Thyroid gland (tissue), 4 donors: ENCODE measurements around the gene LARGE1. TPM values are rescaled to one million over a fixed set of nuclear protein-coding genes. Genes with fewer than 3 reads are reported as not detected.

ENCODE experiments used
- DNase-seq, 2 donors: peaks; one replicate each; pipeline ENCODE4 v3.0.0-alpha.2; 2019
- H3K27ac ChIP-seq, 3 donors: fragments of 200-600 bp; sonication (generic); 1 replicate in 2 of 3; 2 replicates in 1 of 3; pipeline ENCODE4 v1.5.1; 2016 to 2019; ENCODE audit warnings: mild to moderate bottlenecking in 1 of 3, moderate library complexity in 1 of 3
- H3K27me3 ChIP-seq: fragments of 200-600 bp; sonication (generic); one replicate; pipeline ENCODE4 v1.5.1; 2019
- H3K36me3 ChIP-seq, 2 donors: fragments of 200-600 bp; sonication (generic); one replicate each; pipeline ENCODE4 v1.5.1; 2016 to 2019
- H3K4me1 ChIP-seq, 2 donors: fragments of 200-600 bp; sonication (generic); one replicate each; pipeline ENCODE4 v1.5.1; 2017 to 2019
- H3K4me3 ChIP-seq, 3 donors: fragments of 200-600 bp; sonication (generic); replicated peaks in 1 of 3; 1 replicate in 2 of 3; 2 replicates in 1 of 3; pipeline ENCODE4 v1.5.1; 2016; ENCODE audit warnings: mild to moderate bottlenecking in 1 of 3
- H3K9me3 ChIP-seq: fragments of 200-600 bp; sonication (generic); one replicate; pipeline ENCODE4 v1.5.1; 2017
- CTCF ChIP-seq, 6 experiments: fragments of 200-600 bp in 3 of 6; fragments of 450-650 bp in 3 of 6; sonication (generic) in 3 of 6; IDR thresholded peaks; one replicate each; pipeline ENCODE4 v1.5.1; 2016 to 2019; ENCODE audit warnings: antibody characterized with exemption in 6 of 6, mild to moderate bottlenecking in 2 of 6, inconsistent platforms in 1 of 6, moderate library complexity in 1 of 6
- POLR2A ChIP-seq, 2 donors: fragments of 450-650 bp; IDR thresholded peaks; one replicate each; pipeline ENCODE4 v1.6.1; 2017; ENCODE audit warnings: antibody characterized with exemption in 2 of 2, mild to moderate bottlenecking in 2 of 2, moderate library complexity in 1 of 2
- WGBS, 2 donors: methylation state at CpG; one replicate each; pipeline ENCODE4 v1.1.5; 2017; 5-methylcytosine and 5-hydroxymethylcytosine counted together
- intact Hi-C: fragments of 100-400 bp; cut with DNase I; formaldehyde crosslinking; loops from one replicate; pipeline ENCODE4 v1.15.1; 2023
- total RNA-seq, 4 donors: library from RNA; depleted of rRNA; stranded (reverse); fragments of >200 nt; gene quantifications; one replicate each; pipeline ENCODE4 v1.2.3, GENCODE V29; 2016

LARGE1 gene
- total RNA-seq, 4 donors from 2014 or later = 13.6 to 16.3 (median 15.1) TPM

- Histone ChIP-seq H3K9me3 (no peaks in the 10 kb centered on the region), H3K27me3 (no peaks in the 10 kb centered on the region), H3K4me3 (no peak overlapping the region), H3K4me1 (no peaks in the 10 kb centered on the region), H3K27ac (no peak overlapping the region), H3K36me3 (no peaks in the 10 kb centered on the region)
- intact Hi-C loops = no loop called here
- no peak for DNase-seq
- TF ChIP-seq POLR2A (IDR thresholded peaks at IDR 0.05) (no peak), CTCF (IDR thresholded peaks at IDR 0.05) (no peak)
- WGBS, 2 donors = 96 to 98% methylated on average over 7 of the region's 7 CpGs
Observed at GRCh38 chr22:33884829-33885228, 35.4 kb downstream of the LARGE1 start.

- H3K27ac ChIP-seq = no peak overlapping the region
- no peaks in the 10 kb centered on the region for H3K27me3 ChIP-seq
- H3K9me3 ChIP-seq = no peaks in the 10 kb centered on the region
- H3K4me3 ChIP-seq = no peak overlapping the region
- intact Hi-C loops = no loop called here
- 88 to 91% methylated on average over 15 to 19 of the region's 19 CpGs for WGBS, 2 donors
- H3K4me1 ChIP-seq = no peaks in the 10 kb centered on the region
- no peaks in the 10 kb centered on the region for H3K36me3 ChIP-seq
- TF ChIP-seq CTCF (IDR thresholded peaks at IDR 0.05) = no peak
- no peak for TF ChIP-seq POLR2A (IDR thresholded peaks at IDR 0.05)
- DNase-seq = no peak
Observed at GRCh38 chr22:33883961-33884808, 36.1 kb downstream of the LARGE1 start.

- H3K9me3 ChIP-seq = no peaks in the 10 kb centered on the region
- DNase-seq = no peak
- WGBS, 2 donors = 79 to 81% methylated on average over 6 of the region's 6 CpGs
- no peaks in the 10 kb centered on the region for H3K4me1 ChIP-seq
- no peaks in the 10 kb centered on the region for H3K27me3 ChIP-seq
- no peak overlapping the region for H3K4me3 ChIP-seq
- H3K36me3 ChIP-seq = no peaks in the 10 kb centered on the region
- TF ChIP-seq CTCF (IDR thresholded peaks at IDR 0.05) (no peak), POLR2A (IDR thresholded peaks at IDR 0.05) (no peak)
- intact Hi-C loops = no loop called here
- H3K27ac ChIP-seq = no peak overlapping the region
Observed at GRCh38 chr22:33883561-33883960, 36.7 kb downstream of the LARGE1 start.

- Histone ChIP-seq H3K4me1 (no peaks in the 10 kb centered on the region), H3K36me3 (no peaks in the 10 kb centered on the region), H3K27ac (no peak overlapping the region), H3K4me3 (no peak overlapping the region), H3K27me3 (no peaks in the 10 kb centered on the region), H3K9me3 (no peaks in the 10 kb centered on the region)
- intact Hi-C loops = no loop called here
- no peak for TF ChIP-seq POLR2A (IDR thresholded peaks at IDR 0.05)
- TF ChIP-seq CTCF (IDR thresholded peaks at IDR 0.05) = no peak
- WGBS, 2 donors = 75 to 92% methylated on average over 6 of the region's 6 CpGs
- no peak for DNase-seq
Observed at GRCh38 chr22:33882991-33883390, 37.3 kb downstream of the LARGE1 start.

- H3K27ac ChIP-seq = no peak overlapping the region
- H3K27me3 ChIP-seq = no peaks in the 10 kb centered on the region
- H3K4me1 ChIP-seq = no peaks in the 10 kb centered on the region
- H3K9me3 ChIP-seq = no peaks in the 10 kb centered on the region
- intact Hi-C loops = no loop called here
- no peak for TF ChIP-seq CTCF (IDR thresholded peaks at IDR 0.05)
- no peak for TF ChIP-seq POLR2A (IDR thresholded peaks at IDR 0.05)
- DNase-seq = no peak
- H3K36me3 ChIP-seq = no peaks in the 10 kb centered on the region
- WGBS, 2 donors = 96 to 97% methylated on average over 11 of the region's 11 CpGs
- no peak overlapping the region for H3K4me3 ChIP-seq
Observed at GRCh38 chr22:33880986-33881385, 39.3 kb downstream of the LARGE1 start.
